BJ (cell line): ENCODE measurements around the gene INMT. TPM values are rescaled to one million over a fixed set of nuclear protein-coding genes. Genes with fewer than 3 reads are reported as not detected.

Experiments used
- CTCF ChIA-PET: fragments of 350-600 bp; formaldehyde crosslinking; extraction: SDS; loops from one replicate; lab custom pipeline; 2021; ENCODE audit warnings: antibody characterized with exemption, inconsistent platforms; lab: Yijun Ruan, JAX
- POLR2A ChIA-PET: fragments of 300-600 bp; sonication (Branson Sonifier 250); formaldehyde crosslinking; extraction: SDS; loops from one replicate; lab custom pipeline; 2021; ENCODE audit warnings: antibody characterized with exemption; lab: Charles Lee
- DNase-seq: peaks from one replicate; pipeline ENCODE4 v3.0.0-alpha.2; 2011; ENCODE audit warnings: low read depth
- H3K27me3 ChIP-seq: 2 replicates; pipeline ENCODE4 v1.6.0; 2011; ENCODE audit warnings: low read length; ENCODE audit not compliant: control insufficient read depth, insufficient read depth
- H3K36me3 ChIP-seq: 2 replicates; pipeline ENCODE4 v1.5.1; 2011; ENCODE audit warnings: low read length; ENCODE audit not compliant: control insufficient read depth, insufficient read depth
- H3K4me3 ChIP-seq: 2 replicates; pipeline ENCODE4 v1.5.1; 2011; ENCODE audit warnings: low read depth, mild to moderate bottlenecking, control low read depth, low read length
- CTCF ChIP-seq: IDR thresholded peaks from 2 replicates; pipeline ENCODE4 v1.5.1; 2011; ENCODE audit warnings: low read depth, mild to moderate bottlenecking, control low read depth, inconsistent platforms, low read length, moderate library complexity; ENCODE audit not compliant: insufficient read depth
- polyA plus RNA-seq: library from polyadenylated mRNA; depleted of rRNA; stranded (reverse); fragments of >200 nt; gene quantifications from 2 replicates; pipeline ENCODE4 v1.2.3, GENCODE V29; 2011

Gene INMT
- polyA plus RNA-seq, 1 experiment, result 1.3 TPM

- TF ChIP-seq CTCF, result no peak
- Histone ChIP-seq H3K36me3 (no peaks in the 10 kb centered on the region), H3K4me3 (no peak overlapping the region), H3K27me3 (peaks cover 12% of the 10 kb centered on the region)
- POLR2A ChIA-PET, result no interaction called here
- CTCF ChIA-PET, result interaction anchor here (0.5 to 1.6 kb wide), 2 partner anchors 15 to 986 kb away, joined by 3 to 4 read pairs; no protein-coding TSS in a partner anchor
- no peak for DNase-seq
Observed at GRCh38 chr7:30761214-30762156, 9.6 kb downstream of the INMT start.

- POLR2A ChIA-PET, result interaction anchor here (0.6 kb wide), 1 partner anchor 14 kb away, joined by 3 read pairs; no protein-coding TSS in a partner anchor
- DNase-seq, result no peak
- CTCF ChIA-PET, result interaction anchor here (0.6 to 3.2 kb wide), 3 partner anchors 24 to 360 kb away, joined by 3 to 11 read pairs (median 3); no protein-coding TSS in a partner anchor
- no peaks in the 10 kb centered on the region for H3K36me3 ChIP-seq
- peaks cover 11% of the 10 kb centered on the region for H3K27me3 ChIP-seq
- no peak for TF ChIP-seq CTCF
- no peak overlapping the region for H3K4me3 ChIP-seq
Observed at GRCh38 chr7:30764030-30764975, 12.4 kb downstream of the INMT start.

GRCh38 chr7:30765408-30765807 is 13.5 kb downstream of the INMT start:
- no peak for TF ChIP-seq CTCF
- Histone ChIP-seq H3K27me3 (peaks cover 9% of the 10 kb centered on the region), H3K4me3 (no peak overlapping the region), H3K36me3 (no peaks in the 10 kb centered on the region)
- no peak for DNase-seq
- ChIA-PET CTCF (interaction anchor here (1.0 to 3.2 kb wide), 2 partner anchors 20 to 26 kb away, joined by 3 to 11 read pairs; no protein-coding TSS in a partner anchor), POLR2A (no interaction called here)

GRCh38 chr7:30770845-30771173 is 18.9 kb downstream of the INMT start:
- ChIA-PET POLR2A (no interaction called here), CTCF (no interaction called here)
- no peaks in the 10 kb centered on the region for H3K36me3 ChIP-seq
- H3K4me3 ChIP-seq, result peak overlapping the region; percentile 63
- 0 out of 2 replicates have a peak, but pooled peaks cover 2% of the 10 kb centered on the region for H3K27me3 ChIP-seq
- TF ChIP-seq CTCF, result no peak
- DNase-seq, result no peak
